Mesenchymal stem cell (in vitro differentiated cells and primary cell): ENCODE data around the gene DCAF8.

Experiments used
- DNase-seq: peaks from one replicate; pipeline ENCODE4 v3.0.0-alpha.2; 2013
- H2AFZ ChIP-seq: one replicate; pipeline ENCODE4 v1.6.1; 2013; ENCODE audit warnings: low read depth, mild to moderate bottlenecking, control low read depth, inconsistent platforms, low read length, moderate library complexity
- H2AK5ac ChIP-seq: 2 replicates; pipeline ENCODE4 v1.6.1; 2013; ENCODE audit warnings: low read length, moderate library complexity, mild to moderate bottlenecking, inconsistent platforms; ENCODE audit not compliant: severe bottlenecking
- H2BK120ac ChIP-seq: one replicate; pipeline ENCODE4 v1.6.1; 2013; ENCODE audit warnings: low read depth, mild to moderate bottlenecking, inconsistent platforms, low read length, moderate library complexity
- H2BK12ac ChIP-seq, 2 experiments: one replicate each; pipeline ENCODE4 v1.6.1; 2013; ENCODE audit warnings: inconsistent platforms in 2 of 2, low read length in 2 of 2, mild to moderate bottlenecking in 2 of 2, moderate library complexity in 2 of 2, control low read depth in 1 of 2
- H2BK15ac ChIP-seq: one replicate; pipeline ENCODE4 v1.6.1; 2013; ENCODE audit warnings: mild to moderate bottlenecking, low read depth, inconsistent platforms; ENCODE audit not compliant: poor library complexity, severe bottlenecking
- H2BK5ac ChIP-seq: 2 replicates; pipeline ENCODE4 v1.6.1; 2013; ENCODE audit warnings: low read depth, mild to moderate bottlenecking, low read length, control low read depth, inconsistent platforms; ENCODE audit not compliant: poor library complexity, severe bottlenecking
- H3K14ac ChIP-seq, 2 experiments: one replicate each; pipeline ENCODE4 v1.6.1; 2013; ENCODE audit warnings: inconsistent platforms in 2 of 2, low read length in 2 of 2, control low read depth in 1 of 2, mild to moderate bottlenecking in 1 of 2, moderate library complexity in 1 of 2
- H3K18ac ChIP-seq, 2 experiments: one replicate each; pipeline ENCODE4 v1.6.1; 2013; ENCODE audit warnings: inconsistent platforms in 2 of 2, low read length in 2 of 2, control low read depth in 1 of 2, low read depth in 1 of 2, mild to moderate bottlenecking in 1 of 2
- H3K23ac ChIP-seq, 2 experiments: one replicate each; pipeline ENCODE4 v1.6.1; 2013; ENCODE audit warnings: inconsistent platforms in 2 of 2, low read length in 2 of 2, mild to moderate bottlenecking in 2 of 2, moderate library complexity in 2 of 2, control low read depth in 1 of 2
- H3K27ac ChIP-seq: 2 replicates; pipeline ENCODE4 v1.5.1; 2013; ENCODE audit warnings: mild to moderate bottlenecking, moderate library complexity, low read length, control low read depth, inconsistent platforms; ENCODE audit not compliant: poor library complexity, severe bottlenecking
- H3K27me3 ChIP-seq, 2 experiments: 2 replicates each; pipeline versions ENCODE4 v1.6.1 to v1.7.0; 2013; ENCODE audit warnings: low read length in 2 of 2, mild to moderate bottlenecking in 2 of 2, moderate library complexity in 2 of 2, control low read depth in 1 of 2, inconsistent platforms in 1 of 2; ENCODE audit not compliant: control insufficient read depth in 1 of 2, insufficient read depth in 1 of 2
- H3K36me3 ChIP-seq, 2 experiments: 2 replicates each; pipeline versions ENCODE4 v1.6.1 to v1.7.0; 2013; ENCODE audit warnings: low read length in 2 of 2, control low read depth in 1 of 2, inconsistent platforms in 1 of 2, low read depth in 1 of 2, mild to moderate bottlenecking in 1 of 2; ENCODE audit not compliant: insufficient read depth in 2 of 2, control insufficient read depth in 1 of 2
- H3K4ac ChIP-seq, 2 experiments: one replicate each; pipeline ENCODE4 v1.6.1; 2013; ENCODE audit warnings: inconsistent platforms in 2 of 2, low read length in 2 of 2, mild to moderate bottlenecking in 2 of 2, moderate library complexity in 2 of 2, control low read depth in 1 of 2, low read depth in 1 of 2
- H3K4me1 ChIP-seq: 2 replicates; pipeline ENCODE4 v1.6.1; 2013; ENCODE audit warnings: low read depth, low read length, control low read depth; ENCODE audit not compliant: control insufficient read depth, insufficient read depth
- H3K4me2 ChIP-seq: 2 replicates; pipeline ENCODE4 v1.6.1; 2013; ENCODE audit warnings: low read length, mild to moderate bottlenecking, inconsistent platforms; ENCODE audit not compliant: poor library complexity, severe bottlenecking
- H3K4me3 ChIP-seq, 2 experiments: 2 replicates each; pipeline versions ENCODE4 v1.5.1 to v1.7.0; 2013; ENCODE audit warnings: low read length in 2 of 2, mild to moderate bottlenecking in 2 of 2, control low read depth in 1 of 2, low read depth in 1 of 2; ENCODE audit not compliant: insufficient read depth in 1 of 2
- H3K79me1 ChIP-seq: replicated peaks from 2 replicates; pipeline ENCODE4 v1.6.1; 2013; ENCODE audit warnings: mild to moderate bottlenecking, control low read depth, low read length, inconsistent platforms; ENCODE audit not compliant: poor library complexity, severe bottlenecking
- H3K9ac ChIP-seq: 2 replicates; pipeline ENCODE4 v1.7.0; 2013; ENCODE audit warnings: mild to moderate bottlenecking, low read length, moderate library complexity
- H3K9me3 ChIP-seq: 2 replicates; pipeline ENCODE4 v1.7.0; 2013; ENCODE audit warnings: mild to moderate bottlenecking, low read length; ENCODE audit not compliant: control insufficient read depth
- H4K8ac ChIP-seq: one replicate; pipeline ENCODE4 v1.6.1; 2013; ENCODE audit warnings: inconsistent platforms, mild to moderate bottlenecking, low read length, moderate library complexity
- H4K91ac ChIP-seq: one replicate; pipeline ENCODE4 v1.6.1; 2013; ENCODE audit warnings: mild to moderate bottlenecking, low read length, inconsistent platforms
- WGBS: methylation state at CpG from one replicate; pipeline ENCODE4 v1.1.7; 2013; ENCODE audit warnings: mixed read lengths; 5-methylcytosine and 5-hydroxymethylcytosine counted together

DCAF8 gene

GRCh38 chr1:160192234-160192633 is 70.1 kb downstream of the DCAF8 start:
- Histone ChIP-seq H3K27me3 (peaks cover 24 to 37% of the 10 kb centered on the region in 2 experiments), H3K4me3 (no peak overlapping the region), H3K18ac (no peak overlapping the region), H3K9ac (no peak overlapping the region), H2AK5ac (no peak overlapping the region), H3K14ac (no peak overlapping the region), H4K91ac (no peak overlapping the region), H3K79me1 (no peaks in the 10 kb centered on the region), H3K4ac (no peak overlapping the region), H2BK5ac (no peak overlapping the region), H2BK15ac (no peak overlapping the region), H2BK120ac (no peak overlapping the region), H3K9me3 (no peaks in the 10 kb centered on the region), H2BK12ac (no peak overlapping the region), H3K23ac (no peak overlapping the region), H2AFZ (no peak overlapping the region), H3K4me1 (peaks cover 18% of the 10 kb centered on the region), H3K36me3 (no peaks in the 10 kb centered on the region), H3K4me2 (no peak overlapping the region), H3K27ac (no peak overlapping the region), H4K8ac (no peak overlapping the region)
- DNase-seq = no peak

GRCh38 chr1:160191756-160192155 is 70.6 kb downstream of the DCAF8 start:
- Histone ChIP-seq H2AFZ (no peak overlapping the region), H3K79me1 (no peaks in the 10 kb centered on the region), H3K27me3 (peaks cover 29 to 42% of the 10 kb centered on the region in 2 experiments), H3K18ac (no peak overlapping the region), H3K9ac (no peak overlapping the region), H3K4me2 (no peak overlapping the region), H3K27ac (no peak overlapping the region), H3K4me3 (no peak overlapping the region), H3K14ac (no peak overlapping the region), H3K4ac (no peak overlapping the region), H2AK5ac (no peak overlapping the region), H4K8ac (no peak overlapping the region), H3K23ac (no peak overlapping the region), H3K4me1 (peaks cover 18% of the 10 kb centered on the region), H2BK5ac (no peak overlapping the region), H3K36me3 (no peaks in the 10 kb centered on the region), H2BK120ac (no peak overlapping the region), H3K9me3 (no peaks in the 10 kb centered on the region), H2BK12ac (no peak overlapping the region), H2BK15ac (no peak overlapping the region), H4K91ac (no peak overlapping the region)
- no peak for DNase-seq
- 70% methylated on average over 1 of the region's 3 CpGs for WGBS

- 61% methylated on average over 12 of the region's 15 CpGs for WGBS
- Histone ChIP-seq H3K36me3 (no peaks in the 10 kb centered on the region), H3K27ac (no peak within 1 kb of the TSS), H2AFZ (no peak within 1 kb of the TSS), H2AK5ac (no peak within 1 kb of the TSS), H2BK5ac (no peak within 1 kb of the TSS), H3K9me3 (no peaks in the 10 kb centered on the region), H2BK12ac (no peak within 1 kb of the TSS), H2BK15ac (no peak within 1 kb of the TSS), H3K79me1 (no peaks in the 10 kb centered on the region), H3K27me3 (peaks cover 28 to 40% of the 10 kb centered on the region in 2 experiments), H3K18ac (no peak within 1 kb of the TSS), H3K4ac (no peak within 1 kb of the TSS), H4K91ac (no peak within 1 kb of the TSS), H3K14ac (no peak within 1 kb of the TSS), H3K4me1 (peaks cover 18% of the 10 kb centered on the region), H2BK120ac (no peak within 1 kb of the TSS), H3K4me2 (no peak within 1 kb of the TSS), H4K8ac (no peak within 1 kb of the TSS), H3K4me3 (no peak within 1 kb of the TSS), H3K9ac (no peak within 1 kb of the TSS), H3K23ac (no peak within 1 kb of the TSS)
- no peak for DNase-seq
These were observed 72.4 kb downstream of the DCAF8 start, which contains the start of gene CASQ1 for GRCh38 chr1:160189649-160190625. Gene CASQ1, plus strand, starts transcription at chr1:160190575. Its CDS starts 177 bp downstream, at chr1:160190752.

- H2BK15ac ChIP-seq = no peak overlapping the region
- no peak overlapping the region for H2AFZ ChIP-seq
- no peak overlapping the region for H2AK5ac ChIP-seq
- no peak overlapping the region for H3K27ac ChIP-seq
- H4K91ac ChIP-seq = no peak overlapping the region
- H2BK12ac ChIP-seq = no peak overlapping the region
- no peak overlapping the region for H3K18ac ChIP-seq
- H3K4me3 ChIP-seq = no peak overlapping the region
- H3K9me3 ChIP-seq = no peaks in the 10 kb centered on the region
- peaks cover 28 to 33% of the 10 kb centered on the region in 2 experiments for H3K27me3 ChIP-seq
- no peaks in the 10 kb centered on the region for H3K36me3 ChIP-seq
- no peak overlapping the region for H3K4me2 ChIP-seq
- no peak overlapping the region for H3K23ac ChIP-seq
- no peak overlapping the region for H2BK5ac ChIP-seq
- H3K14ac ChIP-seq = no peak overlapping the region
- no peak overlapping the region for H2BK120ac ChIP-seq
- H3K79me1 ChIP-seq = no peaks in the 10 kb centered on the region
- H3K4ac ChIP-seq = no peak overlapping the region
- H3K9ac ChIP-seq = no peak overlapping the region
- no peak overlapping the region for H4K8ac ChIP-seq
- H3K4me1 ChIP-seq = peaks cover 14% of the 10 kb centered on the region
- no peak for DNase-seq
- WGBS = 86% methylated on average over 7 of the region's 7 CpGs
These were observed 74.0 kb downstream of the DCAF8 start for GRCh38 chr1:160188341-160188740.
